NCI-H526 treated with DMSO at 0.1 percent for 48 hours (cell line): ENCODE results near the gene MED26.

Source experiments
- DNase-seq: peaks from one replicate; lab custom pipeline; 2025; lab: John Stamatoyannopoulos, UW

Gene MED26

GRCh38 chr19:16612636-16613035 is 15.4 kb downstream of the MED26 start:
- no peak for DNase-seq

GRCh38 chr19:16611121-16611520 is 16.9 kb downstream of the MED26 start:
- DNase-seq, result no peak

- DNase-seq, result no peak
Observed at GRCh38 chr19:16609511-16610200, 18.3 kb downstream of the MED26 start.

- DNase-seq, result no peak
Observed at GRCh38 chr19:16608290-16608739, 19.7 kb downstream of the MED26 start.

GRCh38 chr19:16607819-16608218 is 20.2 kb downstream of the MED26 start:
- DNase-seq, result no peak

- no peak for DNase-seq
Observed at GRCh38 chr19:16605553-16605994, 22.4 kb downstream of the MED26 start.

GRCh38 chr19:16605115-16605514 is 22.9 kb downstream of the MED26 start:
- no peak for DNase-seq

- DNase-seq, result no peak
Observed at GRCh38 chr19:16604615-16605014, 23.4 kb downstream of the MED26 start.

- no peak for DNase-seq
Observed at GRCh38 chr19:16603090-16603489, 24.9 kb downstream of the MED26 start.

GRCh38 chr19:16601378-16602052 is 26.5 kb downstream of the MED26 start:
- no peak for DNase-seq

- no peak for DNase-seq
Observed at GRCh38 chr19:16600824-16601223, 27.2 kb downstream of the MED26 start.

GRCh38 chr19:16599655-16600346 is 28.2 kb downstream of the MED26 start:
- no peak for DNase-seq

GRCh38 chr19:16598848-16599247 is 29.2 kb downstream of the MED26 start:
- no peak for DNase-seq

- no peak for DNase-seq
Observed at GRCh38 chr19:16596399-16596798, 31.6 kb downstream of the MED26 start.

GRCh38 chr19:16595097-16595496 is 32.9 kb downstream of the MED26 start:
- DNase-seq, result no peak

- no peak for DNase-seq
Observed at GRCh38 chr19:16594681-16595091, 33.3 kb downstream of the MED26 start.

- DNase-seq, result no peak
Observed at GRCh38 chr19:16594131-16594586, 33.8 kb downstream of the MED26 start.

GRCh38 chr19:16593181-16593580 is 34.8 kb downstream of the MED26 start:
- DNase-seq, result no peak

GRCh38 chr19:16591803-16592556 is 36.0 kb downstream of the MED26 start:
- DNase-seq, result no peak

GRCh38 chr19:16590876-16591802 is 36.9 kb downstream of the MED26 start:
- no peak for DNase-seq

GRCh38 chr19:16589917-16590316 is 38.1 kb downstream of the MED26 start:
- DNase-seq, result no peak
